ENCODE measurements around the gene ZNF512.
"Not testable (repeated sequence)": the region's sequence is repeated elsewhere in the genome, so short reads cannot be mapped to it uniquely, and the experiment has no call there.

Gene ZNF512

DNA sequence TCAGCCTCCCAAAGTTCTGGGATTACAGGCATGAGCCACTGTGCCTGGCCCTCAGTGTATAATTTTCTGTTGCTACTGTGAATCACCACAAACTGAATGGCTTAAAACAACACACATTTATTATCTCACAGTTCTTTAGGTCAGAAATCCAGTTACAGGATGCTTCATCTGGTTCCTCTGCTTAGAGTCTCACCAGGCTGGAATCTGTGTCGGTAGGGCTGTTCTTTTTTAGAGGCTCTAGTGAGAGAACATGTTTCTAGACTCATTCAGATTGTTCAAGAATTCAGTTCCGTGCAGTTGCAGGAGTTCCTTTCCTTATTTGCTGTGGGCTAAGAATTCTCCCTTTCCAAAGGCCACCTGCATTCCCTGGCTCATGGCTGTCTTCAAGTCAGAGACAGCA, 23.8 kb downstream of the ZNF512 start:
- no peaks in the 10 kb centered on the region for H3K27me3 ChIP-seq (ENCODE audit: insufficient read depth, insufficient read length)
- H3K36me3 ChIP-seq (ENCODE audit: insufficient read depth, insufficient read length, low read length), result peaks cover 53% of the 10 kb centered on the region
- no peaks in the 10 kb centered on the region for H3K9me3 ChIP-seq (ENCODE audit: insufficient read depth, low read length)
- DNase-seq (ENCODE audit: low read depth, low spot score), result no peak
- H3K4me3 ChIP-seq (ENCODE audit: insufficient read length, low read depth), result no peak overlapping the region
- no peaks in the 10 kb centered on the region for H3K4me1 ChIP-seq (ENCODE audit: insufficient read depth, insufficient read length)
- H3K9ac ChIP-seq (ENCODE audit: insufficient read length, low read depth), result no peak overlapping the region
- no peak for TF ChIP-seq ZNF274 (IDR thresholded peaks at IDR 0.05; ENCODE audit: low read depth, low read length)
- no peak for TF ChIP-seq YY1 (IDR thresholded peaks at IDR 0.05; ENCODE audit: insufficient read depth, insufficient read length)
- no peak for TF ChIP-seq SUZ12 (IDR thresholded peaks at IDR 0.05; ENCODE audit: extremely low read depth, insufficient read depth, insufficient read length)

- Histone ChIP-seq H3K9me3 (ENCODE audit: insufficient read depth, low read length) (no peaks in the 10 kb centered on the region), H3K9ac (ENCODE audit: insufficient read length, low read depth) (no peak overlapping the region), H3K4me1 (ENCODE audit: insufficient read depth, insufficient read length) (peaks cover 3% of the 10 kb centered on the region), H3K36me3 (ENCODE audit: insufficient read depth, insufficient read length, low read length) (peaks cover 45% of the 10 kb centered on the region), H3K27me3 (ENCODE audit: insufficient read depth, insufficient read length) (no peaks in the 10 kb centered on the region), H3K4me3 (ENCODE audit: insufficient read length, low read depth) (no peak overlapping the region)
- no peak for DNase-seq (ENCODE audit: low read depth, low spot score)
- TF ChIP-seq YY1 (IDR thresholded peaks at IDR 0.05; ENCODE audit: insufficient read depth, insufficient read length) (no peak), SUZ12 (IDR thresholded peaks at IDR 0.05; ENCODE audit: extremely low read depth, insufficient read depth, insufficient read length) (no peak), ZNF274 (IDR thresholded peaks at IDR 0.05; ENCODE audit: low read depth, low read length) (no peak)
Observed at GRCh38 chr2:27613985-27614384, 31.1 kb downstream of the ZNF512 start.

DNA sequence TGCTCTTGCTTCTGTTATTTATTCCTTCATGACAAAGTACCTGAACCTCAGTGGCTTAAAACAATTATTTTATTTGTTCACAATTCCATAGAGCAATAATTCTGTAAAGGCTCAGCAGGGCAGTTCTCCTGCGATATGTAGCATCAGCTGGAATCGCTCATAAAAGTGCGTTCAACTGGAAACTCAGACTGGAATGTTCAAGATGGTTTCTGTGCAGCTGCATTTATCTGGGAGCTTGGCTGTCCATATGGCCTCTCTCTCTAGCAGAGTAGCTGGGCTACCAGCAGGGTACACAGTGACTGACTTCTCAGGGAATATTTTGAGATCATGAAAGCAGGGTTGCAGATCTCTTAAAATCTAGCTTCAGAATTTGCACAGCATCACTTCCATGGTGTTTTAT, 32.5 kb downstream of the ZNF512 start:
- Histone ChIP-seq H3K9me3 (ENCODE audit: insufficient read depth, low read length) (no peaks in the 10 kb centered on the region), H3K36me3 (ENCODE audit: insufficient read depth, insufficient read length, low read length) (peaks cover 51% of the 10 kb centered on the region), H3K9ac (ENCODE audit: insufficient read length, low read depth) (no peak overlapping the region), H3K4me1 (ENCODE audit: insufficient read depth, insufficient read length) (peaks cover 3% of the 10 kb centered on the region), H3K4me3 (ENCODE audit: insufficient read length, low read depth) (no peak overlapping the region), H3K27me3 (ENCODE audit: insufficient read depth, insufficient read length) (no peaks in the 10 kb centered on the region)
- TF ChIP-seq YY1 (IDR thresholded peaks at IDR 0.05; ENCODE audit: insufficient read depth, insufficient read length), result no peak
- TF ChIP-seq ZNF274 (IDR thresholded peaks at IDR 0.05; ENCODE audit: low read depth, low read length), result no peak
- TF ChIP-seq SUZ12 (IDR thresholded peaks at IDR 0.05; ENCODE audit: extremely low read depth, insufficient read depth, insufficient read length), result no peak
- DNase-seq (ENCODE audit: low read depth, low spot score), result no peak

- no peak for DNase-seq (ENCODE audit: low read depth, low spot score)
- no peak for TF ChIP-seq YY1 (IDR thresholded peaks at IDR 0.05; ENCODE audit: insufficient read depth, insufficient read length)
- Histone ChIP-seq H3K9ac (ENCODE audit: insufficient read length, low read depth) (no peak overlapping the region), H3K27me3 (ENCODE audit: insufficient read depth, insufficient read length) (no peaks in the 10 kb centered on the region), H3K36me3 (ENCODE audit: insufficient read depth, insufficient read length, low read length) (peaks cover 70% of the 10 kb centered on the region), H3K4me1 (ENCODE audit: insufficient read depth, insufficient read length) (peaks cover 9% of the 10 kb centered on the region), H3K4me3 (ENCODE audit: insufficient read length, low read depth) (no peak overlapping the region), H3K9me3 (ENCODE audit: insufficient read depth, low read length) (no peaks in the 10 kb centered on the region)
Observed at GRCh38 chr2:27621524-27621923, 38.7 kb downstream of the ZNF512 start.

DNA sequence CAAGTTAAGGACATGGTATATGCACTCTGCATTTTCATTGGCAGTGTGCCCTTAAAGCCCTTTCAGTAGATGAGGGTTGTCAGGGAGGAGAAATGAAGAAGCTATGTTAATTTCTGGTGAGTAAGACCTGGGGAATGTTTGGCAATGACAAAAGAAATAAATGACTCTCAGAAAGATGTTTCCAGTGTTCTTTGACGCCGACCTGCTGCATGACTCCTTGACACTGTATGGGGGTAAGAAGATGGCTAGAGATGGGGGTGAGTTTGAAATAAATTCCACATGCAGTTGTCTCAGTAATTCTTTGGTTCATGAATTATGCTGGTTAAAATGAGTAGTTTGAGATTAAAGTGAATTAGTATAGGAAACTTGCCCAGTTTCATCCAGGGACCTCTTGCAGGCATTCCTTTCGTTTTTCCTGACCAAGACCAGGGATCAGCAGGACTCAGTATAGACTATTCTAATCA, 40.1 kb downstream of the ZNF512 start:
- Histone ChIP-seq H3K36me3 (ENCODE audit: insufficient read depth, insufficient read length, low read length) (peaks cover 56% of the 10 kb centered on the region), H3K4me3 (ENCODE audit: insufficient read length, low read depth) (no peak overlapping the region), H3K9me3 (ENCODE audit: insufficient read depth, low read length) (no peaks in the 10 kb centered on the region), H3K9ac (ENCODE audit: insufficient read length, low read depth) (no peak overlapping the region), H3K27me3 (ENCODE audit: insufficient read depth, insufficient read length) (no peaks in the 10 kb centered on the region), H3K4me1 (ENCODE audit: insufficient read depth, insufficient read length) (peaks cover 6% of the 10 kb centered on the region)
- TF ChIP-seq YY1 (IDR thresholded peaks at IDR 0.05; ENCODE audit: insufficient read depth, insufficient read length), result no peak
- no peak for TF ChIP-seq ZNF274 (IDR thresholded peaks at IDR 0.05; ENCODE audit: low read depth, low read length)
- TF ChIP-seq SUZ12 (IDR thresholded peaks at IDR 0.05; ENCODE audit: extremely low read depth, insufficient read depth, insufficient read length), result no peak
- peak; percentile 74 for DNase-seq (ENCODE audit: low read depth, low spot score)

GRCh38 chr2:27624943-27625342, 42.1 kb downstream of the ZNF512 start:
- H3K27me3 ChIP-seq (ENCODE audit: insufficient read depth, insufficient read length), result no peaks in the 10 kb centered on the region
- H3K4me3 ChIP-seq (ENCODE audit: insufficient read length, low read depth), result no peak overlapping the region
- peaks cover 6% of the 10 kb centered on the region for H3K4me1 ChIP-seq (ENCODE audit: insufficient read depth, insufficient read length)
- H3K9me3 ChIP-seq (ENCODE audit: insufficient read depth, low read length), result no peaks in the 10 kb centered on the region
- DNase-seq (ENCODE audit: low read depth, low spot score), result no peak
- no peak for TF ChIP-seq ZNF274 (IDR thresholded peaks at IDR 0.05; ENCODE audit: low read depth, low read length)
- no peak for TF ChIP-seq YY1 (IDR thresholded peaks at IDR 0.05; ENCODE audit: insufficient read depth, insufficient read length)
- no peak for TF ChIP-seq SUZ12 (IDR thresholded peaks at IDR 0.05; ENCODE audit: extremely low read depth, insufficient read depth, insufficient read length)
- H3K9ac ChIP-seq (ENCODE audit: insufficient read length, low read depth), result no peak overlapping the region
- H3K36me3 ChIP-seq (ENCODE audit: insufficient read depth, insufficient read length, low read length), result peaks cover 42% of the 10 kb centered on the region

DNA sequence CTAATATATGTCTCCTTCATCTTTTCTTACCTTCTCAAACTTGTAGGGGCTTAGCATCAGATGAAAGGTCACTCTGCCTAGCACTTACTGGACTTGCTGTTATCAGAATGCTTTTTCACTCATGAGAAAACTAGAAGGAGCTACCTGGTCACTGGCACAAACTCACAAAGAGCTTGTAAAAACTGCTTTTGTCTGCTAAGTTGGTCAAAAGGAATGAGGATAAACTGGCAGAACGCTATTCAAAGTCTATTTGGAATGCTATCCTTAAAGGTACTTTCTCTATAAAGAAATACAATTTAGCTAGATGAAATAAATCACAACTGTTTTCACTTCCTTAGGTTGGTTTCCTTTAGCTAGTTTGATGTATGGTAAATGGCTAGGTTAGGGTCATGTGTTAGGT, 43.5 kb downstream of the ZNF512 start:
- H3K4me1 ChIP-seq (ENCODE audit: insufficient read depth, insufficient read length); H3K9ac ChIP-seq (ENCODE audit: insufficient read length, low read depth); H3K4me3 ChIP-seq (ENCODE audit: insufficient read length, low read depth); DNase-seq (ENCODE audit: low read depth, low spot score); H3K9me3 ChIP-seq (ENCODE audit: insufficient read depth, low read length); H3K27me3 ChIP-seq (ENCODE audit: insufficient read depth, insufficient read length): not testable (repeated sequence)
- peaks cover 42% of the 10 kb centered on the region for H3K36me3 ChIP-seq (ENCODE audit: insufficient read depth, insufficient read length, low read length)

- peaks cover 42% of the 10 kb centered on the region for H3K36me3 ChIP-seq (ENCODE audit: insufficient read depth, insufficient read length, low read length)
- H3K27me3 ChIP-seq (ENCODE audit: insufficient read depth, insufficient read length); DNase-seq (ENCODE audit: low read depth, low spot score); H3K4me1 ChIP-seq (ENCODE audit: insufficient read depth, insufficient read length); H3K4me3 ChIP-seq (ENCODE audit: insufficient read length, low read depth); H3K9me3 ChIP-seq (ENCODE audit: insufficient read depth, low read length); H3K9ac ChIP-seq (ENCODE audit: insufficient read length, low read depth): not testable (repeated sequence)
Observed at GRCh38 chr2:27626921-27627320, 44.1 kb downstream of the ZNF512 start.
